ENCODE results near the gene PTPRE. TPM values are rescaled to one million over a fixed set of nuclear protein-coding genes. Genes with fewer than 3 reads are reported as not detected.

PTPRE gene
- total and polyA plus RNA-seq, 2 donors from 2014 or later = 1.1 to 25.7 TPM

GRCh38 chr10:127982601-127983000 is 75.7 kb downstream of the PTPRE start:
- Histone ChIP-seq H3K4me3 (ENCODE audit: low read length in 3 of 3) (no peak overlapping the region), H3K27ac (ENCODE audit: low read depth in 2 of 2, low read length in 2 of 2) (no peak overlapping the region), H3K9ac (ENCODE audit: low read length in 3 of 3) (no peak overlapping the region), H3K27me3 (ENCODE audit: control insufficient read depth, insufficient read depth, low read length) (no peaks in the 10 kb centered on the region), H3K4me1 (ENCODE audit: control insufficient read depth in 2 of 3, insufficient read depth in 2 of 3, low read depth in 1 of 3, low read length in 3 of 3) (no peaks in the 10 kb centered on the region), H3K36me3 (ENCODE audit: control insufficient read depth in 2 of 3, insufficient read depth in 3 of 3, low read length in 3 of 3) (no peaks in the 10 kb centered on the region), H3K9me3 (ENCODE audit: control insufficient read depth in 2 of 3, insufficient read depth in 1 of 3, low read length in 3 of 3) (peaks cover 0 to 7% (median 0%) of the 10 kb centered on the region in 3 donors)
- no peak for TF ChIP-seq CTCF (IDR thresholded peaks at IDR 0.05; ENCODE audit: borderline replicate concordance, extremely low read depth, insufficient read depth)
- FAIRE-seq (no peak), DNase-seq (no peak)
- intact Hi-C loops (cut with DNase I) = no loop called here

GRCh38 chr10:127983344-127984100 is 76.6 kb downstream of the PTPRE start:
- Histone ChIP-seq H3K36me3 (ENCODE audit: control insufficient read depth in 2 of 3, insufficient read depth in 3 of 3, low read length in 3 of 3) (no peaks in the 10 kb centered on the region), H3K9me3 (ENCODE audit: control insufficient read depth in 2 of 3, insufficient read depth in 1 of 3, low read length in 3 of 3) (peaks cover 0 to 7% (median 0%) of the 10 kb centered on the region in 3 donors), H3K27ac (ENCODE audit: low read depth in 2 of 2, low read length in 2 of 2) (no peak overlapping the region), H3K9ac (ENCODE audit: low read length in 3 of 3) (no peak overlapping the region), H3K4me3 (ENCODE audit: low read length in 3 of 3) (no peak overlapping the region), H3K4me1 (ENCODE audit: control insufficient read depth in 2 of 3, insufficient read depth in 2 of 3, low read depth in 1 of 3, low read length in 3 of 3) (no peaks in the 10 kb centered on the region), H3K27me3 (ENCODE audit: control insufficient read depth, insufficient read depth, low read length) (no peaks in the 10 kb centered on the region)
- intact Hi-C loops (cut with DNase I) = no loop called here
- TF ChIP-seq CTCF (IDR thresholded peaks at IDR 0.05; ENCODE audit: borderline replicate concordance, extremely low read depth, insufficient read depth) = no peak
- no peak for DNase-seq
- no peak for FAIRE-seq

GRCh38 chr10:127984945-127985344 is 78.0 kb downstream of the PTPRE start:
- H3K9me3 ChIP-seq (ENCODE audit: control insufficient read depth in 2 of 3, insufficient read depth in 1 of 3, low read length in 3 of 3) = peaks cover 0 to 3% (median 0%) of the 10 kb centered on the region in 3 donors
- no peaks in the 10 kb centered on the region for H3K27me3 ChIP-seq (ENCODE audit: control insufficient read depth, insufficient read depth, low read length)
- DNase-seq (no peak), FAIRE-seq (no peak)
- no peaks in the 10 kb centered on the region for H3K36me3 ChIP-seq (ENCODE audit: control insufficient read depth in 2 of 3, insufficient read depth in 3 of 3, low read length in 3 of 3)
- H3K27ac ChIP-seq (ENCODE audit: low read depth in 2 of 2, low read length in 2 of 2) = no peak overlapping the region
- H3K4me1 ChIP-seq (ENCODE audit: control insufficient read depth in 2 of 3, insufficient read depth in 2 of 3, low read depth in 1 of 3, low read length in 3 of 3) = no peaks in the 10 kb centered on the region
- TF ChIP-seq CTCF (IDR thresholded peaks at IDR 0.05; ENCODE audit: borderline replicate concordance, extremely low read depth, insufficient read depth) = no peak
- intact Hi-C loops (cut with DNase I) = no loop called here
- no peak overlapping the region for H3K4me3 ChIP-seq (ENCODE audit: low read length in 3 of 3)
- no peak overlapping the region for H3K9ac ChIP-seq (ENCODE audit: low read length in 3 of 3)
